Activated CD8-positive, alpha-beta memory T cell treated with anti-CD3 and anti-CD28 coated beads for 1 hour (primary cell): Measurements from ENCODE around the gene GSTO1.

Experiments
- DNase-seq, 2 donors: peaks; one replicate each; pipeline ENCODE4 v3.0.0-alpha.2; 2020; ENCODE audit warnings: low read depth in 1 of 2; ENCODE audit errors: extremely low read depth in 1 of 2

Gene GSTO1

DNA sequence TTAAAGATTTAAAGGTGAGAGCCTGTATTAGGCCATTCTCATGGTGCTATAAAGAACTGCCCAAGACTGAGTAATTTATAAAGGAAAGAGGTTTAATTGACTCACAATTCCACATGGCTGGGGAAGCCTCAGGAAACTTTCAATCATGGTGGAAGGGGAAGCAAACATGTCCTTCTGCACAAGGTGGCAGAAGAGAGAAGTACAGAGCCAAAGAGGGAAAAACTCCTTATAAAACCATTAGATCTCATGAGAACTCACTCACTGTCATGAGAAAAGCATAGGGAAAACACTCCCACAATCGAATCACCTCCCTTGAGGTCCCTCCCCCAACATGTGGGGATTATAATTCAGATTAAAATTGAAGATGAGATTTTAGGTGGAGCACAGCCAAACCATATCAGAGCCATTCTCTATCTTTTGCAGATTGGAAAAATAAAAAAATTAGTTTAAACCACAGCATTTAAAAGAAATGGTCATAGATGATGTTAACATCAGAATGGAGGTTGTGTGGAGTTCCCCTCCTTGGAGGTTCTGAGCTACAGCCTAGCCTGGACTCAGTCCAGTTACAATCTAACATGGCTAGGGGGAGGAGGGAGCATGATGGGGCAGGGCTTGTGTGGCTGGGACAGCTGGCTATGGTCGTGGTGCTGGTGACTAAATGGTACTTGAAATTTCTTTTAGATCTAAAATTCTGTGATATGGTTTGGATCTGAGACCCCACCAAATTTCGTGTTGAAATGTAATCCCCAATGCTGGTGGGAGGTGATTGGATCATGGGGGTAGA lies 47.4 kb downstream of the GSTO1 start:
- no peak for DNase-seq

DNA sequence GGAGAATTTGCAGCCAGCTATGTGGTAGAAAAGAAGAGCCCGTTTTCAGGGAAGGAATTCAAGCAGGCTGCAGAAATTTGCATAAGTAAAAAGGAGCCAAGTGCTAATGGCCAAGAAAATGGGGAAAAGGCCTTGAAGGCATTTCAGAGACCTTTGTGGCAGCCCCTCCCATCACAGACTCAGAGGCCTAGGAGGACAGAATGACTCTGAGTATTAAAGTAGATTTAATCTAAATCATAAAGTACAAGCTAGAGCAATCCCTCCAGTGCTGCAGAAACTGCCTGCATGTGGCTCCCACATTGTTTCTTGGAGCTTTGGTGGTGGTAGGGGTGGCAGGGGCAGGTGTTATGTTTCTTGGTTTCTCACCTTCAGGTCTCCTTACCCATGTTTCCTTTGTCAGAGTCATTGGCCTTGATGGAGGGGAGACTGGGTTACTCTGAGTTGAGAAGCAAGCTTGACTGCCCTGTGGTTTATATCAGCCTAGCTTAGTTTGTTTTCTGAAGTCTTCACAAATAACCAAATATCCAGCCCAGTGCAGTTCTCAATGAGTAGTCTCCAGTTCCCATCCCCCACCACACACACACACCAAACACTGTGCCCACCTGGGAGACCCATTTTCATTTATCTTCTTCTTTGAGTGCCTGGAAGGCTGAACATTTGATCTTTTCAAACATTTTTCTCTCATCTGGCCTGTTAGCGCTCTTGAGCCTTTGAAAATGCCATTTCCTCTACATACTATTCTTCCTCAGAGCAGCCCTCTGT lies 49.1 kb downstream of the GSTO1 start:
- DNase-seq = no peak

DNA sequence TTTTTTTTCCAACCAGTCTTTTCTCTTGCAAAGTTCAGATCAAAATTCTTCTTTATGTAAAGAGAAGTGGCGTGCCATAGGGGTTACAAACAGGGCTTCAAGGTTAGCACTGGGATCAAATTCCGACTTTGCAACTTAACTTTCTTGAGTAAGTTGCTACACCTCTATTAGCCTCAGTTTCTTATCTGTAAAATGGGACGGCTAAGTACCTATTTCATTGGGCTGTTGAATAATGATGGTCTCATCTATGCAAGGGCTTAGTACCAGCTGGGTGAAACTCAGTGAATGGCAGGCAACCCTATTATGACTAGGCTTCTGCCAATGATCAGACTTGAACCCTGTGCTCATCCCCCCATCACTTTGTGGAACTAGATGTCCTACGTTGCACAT lies 49.7 kb downstream of the GSTO1 start:
- no peak for DNase-seq

GRCh38 chr10:104304927-104305326 lies 50.2 kb downstream of the GSTO1 start:
- no peak for DNase-seq

DNA sequence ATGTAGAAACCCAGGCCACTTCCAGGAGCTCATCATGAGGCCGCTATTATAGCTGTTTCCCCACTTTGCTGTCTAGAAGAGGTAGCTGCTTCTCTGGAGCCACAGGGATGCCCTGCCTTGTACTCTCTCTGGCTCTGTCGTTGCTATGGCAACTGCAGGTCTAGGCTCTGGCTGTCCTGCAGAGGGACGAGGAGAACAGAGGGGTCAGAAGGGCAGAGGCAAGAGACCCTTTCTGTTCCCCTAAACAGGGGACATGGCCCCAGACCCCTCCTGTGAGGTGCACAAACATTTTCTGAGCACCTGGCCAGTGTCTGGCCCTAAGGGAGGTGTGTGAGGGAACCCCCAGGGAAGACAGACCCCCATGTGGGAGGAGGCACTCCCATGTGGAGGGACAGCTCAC lies 52.2 kb downstream of the GSTO1 start:
- DNase-seq = no peak

DNA sequence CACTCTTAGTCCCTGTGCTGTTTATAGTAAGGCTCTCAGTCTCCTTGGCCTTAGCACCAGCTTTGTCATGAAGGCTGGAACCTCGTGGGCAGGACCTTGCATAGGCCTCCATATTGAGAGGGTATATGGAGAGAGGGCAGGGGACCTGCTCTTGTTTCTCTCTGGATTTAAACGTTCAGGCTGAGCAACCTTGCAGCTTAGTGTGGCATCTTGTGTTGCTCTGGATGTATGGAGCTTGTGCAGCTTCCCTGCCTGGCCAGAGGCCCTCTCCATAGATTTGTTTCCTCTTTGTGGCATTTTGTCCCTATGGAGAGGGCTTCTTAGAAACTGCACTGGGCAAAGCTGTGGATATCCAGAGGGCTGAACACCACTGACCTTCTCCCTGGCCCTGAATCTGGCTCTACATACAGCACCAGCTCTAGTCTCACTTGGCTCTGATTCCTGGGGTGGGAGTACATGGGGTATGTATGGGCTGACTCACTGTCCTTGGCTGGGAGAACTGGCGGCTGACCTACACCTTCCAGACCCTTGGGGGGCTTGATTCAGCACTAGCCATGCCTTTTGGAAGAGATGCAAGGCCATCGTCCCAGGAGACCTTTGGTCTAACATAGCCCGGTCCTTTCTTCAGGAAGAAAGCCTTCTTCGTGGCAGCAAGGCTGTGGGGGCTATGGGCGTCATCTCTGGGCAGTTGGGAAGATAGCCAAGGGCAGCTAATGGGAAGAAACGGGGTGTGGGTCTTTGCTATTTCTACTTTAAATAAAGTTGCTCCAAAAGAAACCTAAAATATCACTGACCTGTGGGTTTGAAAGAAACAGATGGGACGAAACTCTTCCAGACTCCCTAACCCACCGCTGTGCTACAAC lies 53.1 kb downstream of the GSTO1 start:
- DNase-seq = no peak

DNA sequence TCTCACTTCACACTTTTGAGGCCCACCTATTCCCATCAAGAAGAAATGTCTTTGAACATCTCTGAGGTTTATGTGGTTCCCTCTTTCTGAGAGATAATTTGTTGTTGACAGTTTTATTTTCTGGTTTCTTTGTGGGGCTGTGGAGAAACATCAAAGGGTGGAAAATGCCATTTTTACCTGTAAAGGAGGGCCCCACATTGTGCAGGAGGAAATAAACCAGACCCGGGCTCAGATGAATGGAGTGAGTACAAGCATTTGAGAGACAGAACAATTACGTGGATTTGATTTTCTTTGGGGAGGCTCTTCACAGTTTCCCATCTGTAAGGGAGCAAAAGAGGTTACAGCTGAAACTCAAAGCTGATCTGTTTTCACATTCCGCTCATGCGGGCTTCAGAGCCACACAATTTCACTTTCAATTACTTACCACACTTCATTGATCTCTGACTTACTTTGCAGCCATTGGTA lies 53.8 kb downstream of the GSTO1 start:
- no peak for DNase-seq

- no peak for DNase-seq
These were observed 55.6 kb downstream of the GSTO1 start for GRCh38 chr10:104309980-104310978.

- DNase-seq = no peak
These were observed 56.6 kb downstream of the GSTO1 start for GRCh38 chr10:104311184-104311720.

DNA sequence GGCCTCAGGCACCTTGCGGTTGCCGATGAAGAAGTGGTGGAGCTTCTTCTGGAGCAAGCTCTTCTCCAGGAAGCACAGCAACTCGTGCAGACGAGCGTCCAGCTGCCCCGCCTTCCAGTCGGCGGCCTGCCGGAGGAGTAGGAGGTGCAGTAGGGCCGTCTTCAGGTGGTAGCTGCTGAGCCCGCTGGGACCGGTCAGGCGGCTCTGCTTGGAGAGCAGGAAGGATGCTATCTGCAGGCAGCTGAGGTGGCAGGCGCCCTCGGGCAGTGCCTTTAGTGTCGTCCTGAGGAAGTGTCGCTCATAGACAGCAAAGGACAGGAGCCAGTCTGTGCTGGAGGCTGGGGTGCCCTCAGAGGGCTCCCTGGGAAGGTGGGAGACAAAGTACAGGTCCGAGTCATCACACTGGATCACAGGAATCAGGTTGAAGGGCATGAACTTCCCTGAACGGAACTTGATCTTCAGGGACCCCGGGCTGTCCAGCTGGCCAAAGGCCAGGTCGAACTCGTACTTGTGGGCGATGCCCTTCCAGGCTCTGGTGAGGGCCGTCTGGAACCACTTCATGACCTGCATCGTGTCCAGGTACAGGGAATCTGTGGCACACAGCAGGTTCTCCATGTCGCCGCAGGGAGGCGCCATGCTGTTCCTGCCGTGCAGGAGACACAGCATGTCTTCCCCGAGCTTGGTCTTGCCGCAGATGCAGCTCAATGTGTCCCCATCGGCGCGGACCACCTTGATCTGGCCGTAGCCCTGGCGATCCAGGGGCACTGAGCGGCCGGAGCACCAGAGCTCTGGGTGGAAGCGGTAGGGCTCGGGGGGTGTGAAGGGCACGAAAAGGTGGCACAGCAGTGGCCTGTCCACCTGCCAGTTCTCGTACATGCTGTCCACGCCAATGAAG lies 60.1 kb downstream of the GSTO1 start:
- DNase-seq = no peak

DNA sequence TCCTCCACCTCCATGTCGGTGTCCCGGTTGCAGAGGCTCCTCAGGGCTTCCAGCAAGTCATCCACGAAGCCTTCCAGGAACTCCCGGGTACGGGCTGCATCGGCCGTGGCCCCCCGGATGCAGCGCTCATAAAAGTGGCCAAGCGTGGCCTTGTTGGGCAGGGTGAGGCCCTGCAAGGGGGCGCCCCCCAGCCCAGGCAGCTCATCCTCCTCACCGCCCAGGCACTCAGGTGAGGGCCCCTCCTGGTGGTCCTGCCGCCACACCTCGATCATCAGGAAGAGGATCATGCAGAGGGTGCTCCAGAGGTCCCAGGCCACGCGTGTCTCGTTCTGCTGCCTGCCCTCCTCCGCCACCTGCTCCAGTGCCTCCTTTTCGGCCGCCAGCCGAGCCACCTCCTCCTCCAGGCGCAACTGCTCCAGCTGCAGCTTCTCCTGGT lies 60.8 kb downstream of the GSTO1 start:
- no peak for DNase-seq

DNA sequence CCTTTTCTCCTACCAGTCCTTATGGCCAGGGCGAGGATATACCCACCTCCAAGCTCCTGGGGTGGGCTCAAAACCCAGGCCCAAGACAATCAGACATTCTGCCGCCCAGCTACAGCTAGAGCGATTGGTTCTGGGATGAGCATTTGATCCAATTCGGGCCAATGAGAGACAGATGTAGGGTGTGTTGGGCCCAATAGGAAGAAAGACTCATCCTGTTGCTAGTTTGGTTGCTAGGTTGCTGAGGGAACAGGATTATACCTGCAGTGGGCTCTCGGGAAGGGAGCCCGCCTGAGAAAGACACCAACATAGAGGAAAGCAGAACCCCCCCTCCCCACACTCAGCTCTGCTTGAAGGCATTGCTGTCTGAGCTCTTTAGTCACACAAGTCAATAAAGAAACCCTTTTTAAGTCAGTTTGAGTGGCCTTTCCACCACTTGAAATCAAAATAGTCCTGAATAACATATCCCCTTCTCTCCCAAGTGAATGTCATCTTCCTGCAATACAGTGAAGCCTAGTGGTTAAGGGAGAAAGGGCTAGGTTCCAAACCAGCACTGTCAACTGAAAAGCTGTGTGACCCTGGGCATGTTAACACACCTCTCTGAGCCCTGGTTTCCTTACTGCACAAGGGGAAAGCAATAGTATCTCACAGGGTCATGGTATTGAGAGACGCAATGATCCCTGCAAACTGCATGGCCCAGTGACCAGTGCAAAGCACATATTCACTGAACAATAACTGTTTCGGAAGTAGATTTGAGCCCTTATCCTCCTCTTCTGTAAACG lies 61.8 kb downstream of the GSTO1 start:
- no peak for DNase-seq
